GM19324 (cell line): ENCODE measurements around the gene DZIP1L.
"Not testable (repeated sequence)": the region's sequence is repeated elsewhere in the genome, so short reads cannot be mapped to it uniquely, and the experiment has no call there.

Source experiments
- ATAC-seq: cut with Tn5 transposase; IDR thresholded peaks from one replicate; pipeline ENCODE4 v1.9.1; 2021; ENCODE audit warnings: mild to moderate bottlenecking, moderate library complexity; ENCODE audit not compliant: unreplicated experiment, low FRiP score

The DZIP1L gene, protein sequence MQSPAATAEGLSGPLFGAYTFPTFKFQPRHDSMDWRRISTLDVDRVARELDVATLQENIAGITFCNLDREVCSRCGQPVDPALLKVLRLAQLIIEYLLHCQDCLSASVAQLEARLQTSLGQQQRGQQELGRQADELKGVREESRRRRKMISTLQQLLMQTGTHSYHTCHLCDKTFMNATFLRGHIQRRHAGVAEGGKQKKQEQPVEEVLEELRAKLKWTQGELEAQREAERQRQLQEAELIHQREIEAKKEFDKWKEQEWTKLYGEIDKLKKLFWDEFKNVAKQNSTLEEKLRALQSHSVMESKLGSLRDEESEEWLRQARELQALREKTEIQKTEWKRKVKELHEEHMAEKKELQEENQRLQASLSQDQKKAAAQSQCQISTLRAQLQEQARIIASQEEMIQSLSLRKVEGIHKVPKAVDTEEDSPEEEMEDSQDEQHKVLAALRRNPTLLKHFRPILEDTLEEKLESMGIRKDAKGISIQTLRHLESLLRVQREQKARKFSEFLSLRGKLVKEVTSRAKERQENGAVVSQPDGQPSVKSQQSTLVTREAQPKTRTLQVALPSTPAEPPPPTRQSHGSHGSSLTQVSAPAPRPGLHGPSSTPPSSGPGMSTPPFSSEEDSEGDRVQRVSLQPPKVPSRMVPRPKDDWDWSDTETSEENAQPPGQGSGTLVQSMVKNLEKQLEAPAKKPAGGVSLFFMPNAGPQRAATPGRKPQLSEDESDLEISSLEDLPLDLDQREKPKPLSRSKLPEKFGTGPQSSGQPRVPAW

DNA sequence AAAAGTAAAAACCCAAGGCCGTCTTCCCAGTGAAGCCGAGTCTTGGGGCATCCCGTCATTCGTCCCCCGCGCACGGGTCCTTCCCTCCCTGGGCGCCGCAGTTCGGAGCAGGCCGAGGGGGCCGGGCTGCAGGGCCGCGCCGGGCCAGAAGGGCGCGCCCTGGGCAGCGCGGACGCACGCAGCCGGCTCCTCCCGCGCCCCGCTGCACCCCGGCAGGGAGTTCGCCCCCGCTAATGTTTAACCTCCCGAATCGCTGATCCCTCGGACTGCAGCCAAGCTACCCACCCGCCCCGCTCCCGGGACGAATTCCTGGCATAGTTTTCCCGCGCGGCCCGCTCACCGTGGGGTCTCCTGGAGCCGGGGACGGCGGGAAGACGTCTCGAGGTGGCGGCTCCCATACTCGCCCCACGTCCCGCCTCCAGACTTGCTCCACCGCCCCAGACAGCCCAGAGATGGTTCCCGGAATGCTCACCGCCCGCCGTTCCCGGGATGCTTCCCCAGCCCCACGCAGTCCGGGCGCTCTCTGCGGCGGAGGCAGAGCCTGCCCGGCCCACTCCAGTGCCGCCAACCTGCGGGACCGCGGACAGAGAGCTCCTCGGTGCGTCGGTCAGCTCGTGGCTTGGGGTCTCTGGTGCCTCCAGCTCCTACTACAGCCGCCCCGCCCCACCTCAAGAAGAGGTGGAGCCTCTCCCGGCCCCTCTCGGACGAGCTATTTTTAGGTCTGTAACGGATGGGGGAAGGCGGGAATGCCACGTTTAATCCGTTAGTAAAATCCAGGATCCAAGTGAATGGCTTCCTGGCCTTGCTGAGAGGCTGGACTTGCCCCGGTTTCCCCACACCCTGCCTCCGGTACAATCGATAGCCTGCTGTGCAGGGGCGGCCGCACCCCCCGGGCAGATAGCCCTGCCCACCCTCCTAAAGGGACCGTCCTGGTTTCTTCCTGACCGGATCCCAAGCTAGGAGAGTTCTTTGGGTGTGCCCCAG, at the start of gene DZIP1L:
Gene DZIP1L, minus strand, starts transcription at position 621 of the 984 bp plus-strand sequence. CDS start 11,637 bp downstream, outside the sequence.
- peak; percentile 93 for ATAC-seq

DNA sequence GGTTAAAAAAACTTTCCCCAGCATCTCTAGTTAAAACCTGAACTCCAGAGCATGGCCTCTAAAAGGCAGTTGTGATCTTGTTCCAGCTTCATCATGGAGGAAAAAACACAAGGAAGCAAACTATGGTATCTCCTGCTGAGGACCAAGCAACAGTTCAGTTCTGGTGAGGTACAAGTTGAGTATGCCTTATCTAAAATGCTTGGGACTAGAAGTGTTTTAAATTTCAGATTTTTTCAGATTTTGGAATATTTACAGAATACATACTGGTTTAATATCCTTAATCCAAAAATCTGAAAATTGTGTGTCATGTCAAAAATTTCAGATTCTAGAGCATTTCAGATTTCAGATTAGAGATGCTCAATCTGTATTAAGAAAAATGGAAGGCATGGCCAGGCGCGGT, 49.7 kb upstream of the DZIP1L start:
- no peak for ATAC-seq

DNA sequence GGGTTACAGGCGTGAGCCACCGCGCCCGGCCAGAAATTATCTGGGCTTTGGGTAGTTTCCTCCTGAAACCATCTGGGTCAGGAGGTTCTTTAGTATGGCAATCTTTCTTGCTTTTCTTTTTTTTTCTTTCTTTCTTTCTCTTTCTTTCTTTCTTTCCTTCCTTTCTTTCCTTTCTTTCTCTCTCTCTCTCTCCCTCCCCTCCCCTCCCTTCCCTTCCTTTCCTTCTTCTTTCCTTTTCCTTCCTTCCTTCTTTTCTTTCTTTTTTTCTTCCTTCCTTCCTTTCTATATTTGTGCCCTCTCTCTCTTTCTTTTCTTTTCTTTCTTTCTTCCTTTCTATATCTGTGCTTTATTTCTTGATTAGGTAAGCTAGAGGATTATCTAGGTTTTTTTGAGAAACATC, 42.3 kb upstream of the DZIP1L start:
- no peak for ATAC-seq

GRCh38 chr3:138154534-138154933, 39.1 kb upstream of the DZIP1L start:
- ATAC-seq, result no peak

- no peak for ATAC-seq
Measured at GRCh38 chr3:138148503-138148902, 33.1 kb upstream of the DZIP1L start.

DNA sequence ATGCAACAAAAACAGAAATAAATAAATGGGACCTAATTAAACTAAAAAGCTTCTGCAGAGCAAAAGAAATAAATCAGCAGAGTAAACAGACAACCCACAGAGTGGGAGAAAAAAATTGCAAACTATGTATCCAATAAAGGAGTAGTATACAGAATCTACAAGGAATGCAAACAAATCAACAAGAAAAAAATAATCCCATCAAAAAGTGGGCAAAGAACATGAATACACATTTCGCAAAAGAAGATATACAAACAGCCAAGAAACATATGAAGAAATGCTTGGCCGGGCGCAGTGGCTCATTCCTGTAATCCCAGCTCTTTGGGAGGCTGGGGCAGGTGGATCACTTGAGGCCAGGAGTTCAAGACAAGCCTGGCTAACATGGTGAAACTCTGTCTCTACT, 26.8 kb upstream of the DZIP1L start:
- ATAC-seq, result not testable (repeated sequence)

GRCh38 chr3:138140940-138141339, 25.5 kb upstream of the DZIP1L start:
- ATAC-seq, result no peak

- ATAC-seq, result no peak
Measured at GRCh38 chr3:138139691-138140090, 24.3 kb upstream of the DZIP1L start.

DNA sequence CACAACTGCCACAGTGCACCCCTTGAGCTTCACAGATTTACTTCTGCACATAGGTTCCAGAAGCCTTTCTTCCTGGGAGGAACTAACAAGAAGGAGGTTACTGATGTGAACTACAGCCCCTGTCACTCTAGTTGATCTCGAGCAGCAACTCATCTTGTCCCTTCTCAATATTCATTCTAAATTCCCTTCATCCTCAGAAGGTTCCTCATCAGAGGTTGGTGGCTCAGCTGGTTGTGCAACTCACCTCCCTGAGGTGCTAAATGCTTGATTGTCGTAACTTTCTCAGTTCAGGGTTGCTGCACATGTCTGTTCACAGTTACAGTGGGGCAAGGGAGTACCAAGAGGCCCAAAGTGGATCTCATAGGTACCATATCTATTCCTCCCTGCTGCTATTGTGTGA, 22.5 kb upstream of the DZIP1L start:
- no peak for ATAC-seq

DNA sequence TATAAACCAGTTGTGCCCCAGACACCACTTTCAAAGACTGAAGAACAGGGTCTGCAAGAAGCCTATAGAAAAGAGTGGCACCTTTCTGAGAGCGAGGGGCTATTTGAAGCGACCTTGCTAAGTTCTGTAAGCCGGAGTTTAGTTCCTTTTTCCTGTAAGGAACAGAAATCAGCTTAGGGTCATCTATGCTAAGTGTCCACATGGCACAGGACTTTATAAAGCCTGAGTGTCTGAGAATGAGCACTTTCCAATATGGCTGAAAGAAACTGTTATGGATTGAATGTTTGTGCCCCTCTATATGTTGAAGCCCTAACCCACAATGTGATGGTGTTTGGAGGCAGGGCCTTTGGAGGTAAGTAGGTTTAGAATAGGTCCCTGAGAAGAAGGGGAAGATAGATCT, 20.8 kb upstream of the DZIP1L start:
- no peak for ATAC-seq

DNA sequence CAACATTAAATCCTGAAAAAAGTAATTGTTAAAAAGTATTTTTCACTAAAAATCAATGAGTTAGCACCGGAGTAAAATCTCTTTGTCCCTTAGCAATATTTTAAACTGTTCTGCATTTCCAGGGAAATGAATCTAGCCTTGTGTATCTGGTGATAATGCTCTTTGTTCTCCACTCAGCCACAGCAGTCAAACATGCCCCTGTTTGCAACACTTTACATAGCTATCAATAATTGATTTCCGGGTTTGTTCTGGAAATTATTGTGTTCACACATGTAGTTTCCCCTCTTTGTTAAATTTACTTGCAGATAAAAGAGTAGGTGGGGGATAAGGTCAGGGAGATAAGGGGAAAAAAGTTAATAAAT, 20.4 kb upstream of the DZIP1L start:
- ATAC-seq, result no peak

DNA sequence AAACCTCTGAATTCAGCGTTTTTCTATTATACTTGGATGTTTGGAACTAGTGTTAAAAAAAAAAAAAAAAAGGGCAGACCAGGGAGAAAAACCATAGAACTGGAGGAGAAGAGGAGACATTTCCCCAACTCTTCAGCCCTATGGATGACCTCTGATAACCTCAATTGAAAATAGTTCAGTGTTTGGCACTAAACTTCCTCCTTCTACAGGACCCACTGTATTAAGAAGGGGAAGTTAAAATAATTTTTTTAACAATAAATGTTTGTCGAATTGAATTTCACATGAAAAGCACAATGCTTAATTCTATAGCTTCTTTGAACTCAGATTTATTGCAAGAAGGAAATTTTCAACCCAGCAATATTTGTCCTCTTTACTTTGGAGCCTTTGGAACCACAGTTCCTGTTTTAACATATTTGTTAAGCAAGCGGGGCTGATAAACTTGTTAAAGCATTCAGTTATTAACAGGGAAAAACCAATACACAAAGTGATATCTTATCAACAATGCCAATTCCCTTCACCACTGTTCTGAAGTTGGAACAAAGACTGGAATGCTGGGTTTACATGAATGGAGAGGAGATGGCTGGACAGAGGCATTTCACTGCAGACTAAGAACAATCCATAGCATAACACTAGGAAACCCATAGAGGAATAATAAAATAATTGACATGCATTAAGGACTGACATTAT, 19.9 kb upstream of the DZIP1L start:
- ATAC-seq, result no peak

DNA sequence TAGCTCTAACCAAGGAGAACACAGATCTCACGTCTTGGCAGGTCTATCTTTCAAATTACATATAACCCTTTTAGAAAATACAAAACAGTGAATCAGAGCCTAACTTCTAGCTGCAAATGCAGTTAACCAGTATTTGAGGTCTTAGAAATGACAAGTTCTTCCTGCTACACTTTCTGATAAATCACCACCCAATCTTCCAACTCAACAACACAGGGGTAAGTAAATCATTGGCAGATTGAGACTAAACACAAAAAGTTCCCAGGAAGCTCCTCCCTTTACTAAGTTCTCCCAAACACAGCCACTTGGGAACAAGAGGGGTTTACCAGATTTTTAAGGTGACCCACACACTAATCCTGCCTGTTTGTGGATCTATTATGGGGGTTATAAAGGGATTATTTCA, 16.8 kb upstream of the DZIP1L start, which contains the start of gene A4GNT:
Gene A4GNT, minus strand, starts transcription at position 152 of the 400 bp plus-strand sequence. CDS start 1,134 bp downstream, outside the sequence.
- ATAC-seq, result no peak

GRCh38 chr3:138127636-138128365, 12.4 kb upstream of the DZIP1L start:
- ATAC-seq, result no peak

DNA sequence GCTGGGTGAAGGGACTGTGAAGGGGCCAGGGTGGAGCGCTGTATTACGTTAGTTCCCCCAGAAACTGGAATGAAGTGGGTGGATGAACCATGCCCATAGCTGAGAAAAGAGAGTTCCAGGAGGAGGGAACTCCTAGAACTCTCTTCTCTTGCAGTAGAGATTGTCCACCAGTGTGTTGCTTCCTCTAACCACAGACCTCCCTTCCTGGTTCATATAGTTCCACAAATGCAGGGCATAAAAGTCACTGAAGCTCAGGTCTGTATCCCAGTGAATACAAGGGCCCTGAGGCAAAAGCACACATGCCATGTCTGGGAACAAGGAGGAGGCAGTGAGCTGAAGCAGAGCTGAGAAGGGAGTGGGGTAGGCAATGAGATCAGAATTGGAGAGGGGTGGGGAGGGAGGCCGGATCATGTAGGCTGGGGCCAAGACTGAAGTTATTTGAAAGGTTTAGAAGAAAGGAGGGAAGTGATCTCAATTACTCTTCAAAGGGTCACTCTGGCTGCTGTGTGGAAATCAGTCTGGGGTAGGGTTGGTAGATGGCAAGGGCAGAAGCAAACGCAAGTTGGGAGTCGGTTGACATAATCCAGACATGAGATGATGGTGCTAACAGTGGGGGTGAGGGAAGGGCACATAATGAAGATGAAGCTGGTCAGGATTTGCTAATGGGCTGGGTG, 10.3 kb upstream of the DZIP1L start:
- ATAC-seq, result no peak

- ATAC-seq, result no peak
Measured at GRCh38 chr3:138124706-138125355, 9.4 kb upstream of the DZIP1L start.

- no peak for ATAC-seq
Measured at GRCh38 chr3:138124188-138124587, 8.8 kb upstream of the DZIP1L start.

DNA sequence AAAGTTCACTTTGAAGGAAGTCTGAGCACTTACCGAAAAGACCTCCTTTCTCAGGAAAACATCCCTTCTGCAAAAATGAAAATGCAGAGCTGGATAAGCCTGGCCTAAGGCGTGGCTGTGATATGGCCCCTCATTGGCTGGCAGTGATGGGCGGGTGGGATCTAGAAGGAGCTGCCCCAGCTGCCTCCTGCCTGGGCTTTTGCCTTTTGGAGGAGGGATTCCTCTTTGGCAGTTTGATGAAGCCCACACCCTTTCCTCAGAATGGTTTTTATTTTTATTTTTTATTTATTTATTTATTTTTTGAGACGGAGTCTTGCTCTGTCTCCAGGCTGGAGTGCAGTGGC, 4.0 kb upstream of the DZIP1L start:
- no peak for ATAC-seq
